ENCODE results near the gene EFCAB10. TPM values are rescaled to one million over a fixed set of nuclear protein-coding genes. Genes with fewer than 3 reads are reported as not detected.

Gene EFCAB10
- total RNA-seq: 1 to 10 TPM in 1 of 4 donors, not detected in 3; 2.6 TPM

- no peaks in the 10 kb centered on the region for H3K36me3 ChIP-seq
- TF ChIP-seq POLR2A (IDR thresholded peaks at IDR 0.05) (no peak), CTCF (IDR thresholded peaks at IDR 0.05) (no peak)
- H3K9me3 ChIP-seq: no peaks in the 10 kb centered on the region
- intact Hi-C loops (cut with DNase I; ENCODE audit: low total_unique reads): no loop called here
- no peaks in the 10 kb centered on the region for H3K4me1 ChIP-seq
- DNase-seq: no peak
- H3K4me3 ChIP-seq: no peak within 1 kb of the TSS
- H3K27ac ChIP-seq: no peak within 1 kb of the TSS
- no peaks in the 10 kb centered on the region for H3K27me3 ChIP-seq
Observed at GRCh38 chr7:105581066-105581811, at the start of gene EFCAB10. Gene EFCAB10, minus strand, starts transcription at chr7:105581493. Its CDS starts 30 bp downstream, at chr7:105581463.

- H3K4me3 ChIP-seq: no peak overlapping the region
- TF ChIP-seq POLR2A (IDR thresholded peaks at IDR 0.05) (no peak), CTCF (IDR thresholded peaks at IDR 0.05) (no peak)
- H3K27me3 ChIP-seq: no peaks in the 10 kb centered on the region
- no peaks in the 10 kb centered on the region for H3K4me1 ChIP-seq
- no peaks in the 10 kb centered on the region for H3K36me3 ChIP-seq
- no peaks in the 10 kb centered on the region for H3K9me3 ChIP-seq
- no peak for DNase-seq
- intact Hi-C loops (cut with DNase I; ENCODE audit: low total_unique reads): no loop called here
- no peak overlapping the region for H3K27ac ChIP-seq
Observed at GRCh38 chr7:105625986-105626385, 44.7 kb upstream of the EFCAB10 start.

- intact Hi-C loops (cut with DNase I; ENCODE audit: low total_unique reads): no loop called here
- H3K4me1 ChIP-seq: no peaks in the 10 kb centered on the region
Observed at GRCh38 chr7:105623906-105624305, 42.6 kb upstream of the EFCAB10 start.

GRCh38 chr7:105623378-105623777 lies 42.1 kb upstream of the EFCAB10 start:
- Histone ChIP-seq H3K27ac (no peak overlapping the region), H3K4me3 (no peak overlapping the region), H3K36me3 (no peaks in the 10 kb centered on the region), H3K4me1 (no peaks in the 10 kb centered on the region), H3K27me3 (no peaks in the 10 kb centered on the region), H3K9me3 (no peaks in the 10 kb centered on the region)
- DNase-seq: no peak
- no peak for TF ChIP-seq POLR2A (IDR thresholded peaks at IDR 0.05)
- TF ChIP-seq CTCF (IDR thresholded peaks at IDR 0.05): no peak
- intact Hi-C loops (cut with DNase I; ENCODE audit: low total_unique reads): no loop called here

More at GRCh38 chr7:105623906-105624305, 42.6 kb upstream of the EFCAB10 start:
- TF ChIP-seq CTCF (IDR thresholded peaks at IDR 0.05): no peak
- no peak for TF ChIP-seq POLR2A (IDR thresholded peaks at IDR 0.05)
- no peaks in the 10 kb centered on the region for H3K36me3 ChIP-seq
- DNase-seq: no peak
- no peaks in the 10 kb centered on the region for H3K9me3 ChIP-seq
- H3K4me3 ChIP-seq: no peak overlapping the region
- no peaks in the 10 kb centered on the region for H3K27me3 ChIP-seq
- no peak overlapping the region for H3K27ac ChIP-seq

- Histone ChIP-seq H3K36me3 (no peaks in the 10 kb centered on the region), H3K4me1 (no peaks in the 10 kb centered on the region), H3K4me3 (no peak overlapping the region), H3K9me3 (no peaks in the 10 kb centered on the region), H3K27ac (peak overlapping the region in 1 of 2 donors; percentile 27), H3K27me3 (no peaks in the 10 kb centered on the region)
- intact Hi-C loops (cut with DNase I; ENCODE audit: low total_unique reads): no loop called here
- no peak for TF ChIP-seq POLR2A (IDR thresholded peaks at IDR 0.05)
- no peak for TF ChIP-seq CTCF (IDR thresholded peaks at IDR 0.05)
- DNase-seq: no peak
Observed at GRCh38 chr7:105622106-105622731, 40.9 kb upstream of the EFCAB10 start.
